ENCODE measurements around the gene UBL5.

- TF ChIP-seq, protein P1, sequence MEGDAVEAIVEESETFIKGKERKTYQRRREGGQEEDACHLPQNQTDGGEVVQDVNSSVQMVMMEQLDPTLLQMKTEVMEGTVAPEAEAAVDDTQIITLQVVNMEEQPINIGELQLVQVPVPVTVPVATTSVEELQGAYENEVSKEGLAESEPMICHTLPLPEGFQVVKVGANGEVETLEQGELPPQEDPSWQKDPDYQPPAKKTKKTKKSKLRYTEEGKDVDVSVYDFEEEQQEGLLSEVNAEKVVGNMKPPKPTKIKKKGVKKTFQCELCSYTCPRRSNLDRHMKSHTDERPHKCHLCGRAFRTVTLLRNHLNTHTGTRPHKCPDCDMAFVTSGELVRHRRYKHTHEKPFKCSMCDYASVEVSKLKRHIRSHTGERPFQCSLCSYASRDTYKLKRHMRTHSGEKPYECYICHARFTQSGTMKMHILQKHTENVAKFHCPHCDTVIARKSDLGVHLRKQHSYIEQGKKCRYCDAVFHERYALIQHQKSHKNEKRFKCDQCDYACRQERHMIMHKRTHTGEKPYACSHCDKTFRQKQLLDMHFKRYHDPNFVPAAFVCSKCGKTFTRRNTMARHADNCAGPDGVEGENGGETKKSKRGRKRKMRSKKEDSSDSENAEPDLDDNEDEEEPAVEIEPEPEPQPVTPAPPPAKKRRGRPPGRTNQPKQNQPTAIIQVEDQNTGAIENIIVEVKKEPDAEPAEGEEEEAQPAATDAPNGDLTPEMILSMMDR (IDR thresholded peaks at IDR 0.05; ENCODE audit: low read depth, low read length, missing input control), result no peak
- TF ChIP-seq, protein P2, sequence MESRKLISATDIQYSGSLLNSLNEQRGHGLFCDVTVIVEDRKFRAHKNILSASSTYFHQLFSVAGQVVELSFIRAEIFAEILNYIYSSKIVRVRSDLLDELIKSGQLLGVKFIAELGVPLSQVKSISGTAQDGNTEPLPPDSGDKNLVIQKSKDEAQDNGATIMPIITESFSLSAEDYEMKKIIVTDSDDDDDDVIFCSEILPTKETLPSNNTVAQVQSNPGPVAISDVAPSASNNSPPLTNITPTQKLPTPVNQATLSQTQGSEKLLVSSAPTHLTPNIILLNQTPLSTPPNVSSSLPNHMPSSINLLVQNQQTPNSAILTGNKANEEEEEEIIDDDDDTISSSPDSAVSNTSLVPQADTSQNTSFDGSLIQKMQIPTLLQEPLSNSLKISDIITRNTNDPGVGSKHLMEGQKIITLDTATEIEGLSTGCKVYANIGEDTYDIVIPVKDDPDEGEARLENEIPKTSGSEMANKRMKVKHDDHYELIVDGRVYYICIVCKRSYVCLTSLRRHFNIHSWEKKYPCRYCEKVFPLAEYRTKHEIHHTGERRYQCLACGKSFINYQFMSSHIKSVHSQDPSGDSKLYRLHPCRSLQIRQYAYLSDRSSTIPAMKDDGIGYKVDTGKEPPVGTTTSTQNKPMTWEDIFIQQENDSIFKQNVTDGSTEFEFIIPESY (IDR thresholded peaks at IDR 0.05), result no peak
- TF ChIP-seq RAD21 (IDR thresholded peaks at IDR 0.05), result no peak
- TF ChIP-seq REST (IDR thresholded peaks at IDR 0.05), result no peak
- TF ChIP-seq JUND (IDR thresholded peaks at IDR 0.05), result no peak
- no peak for TF ChIP-seq YY1 (IDR thresholded peaks at IDR 0.05)
- no peak for TF ChIP-seq HNF4G (IDR thresholded peaks at IDR 0.05)
- TF ChIP-seq TAF1 (conservative IDR thresholded peaks at IDR 0.05), result no peak
- TF ChIP-seq SP1 (IDR thresholded peaks at IDR 0.05), result no peak
Observed at GRCh38 chr19:9834307-9834725, 6.6 kb downstream of the UBL5 start.

Measured in liver (tissue), 3 donors.